GM12801 (cell line): ENCODE data around the gene PTCHD4.

ENCODE experiments used
- CTCF ChIP-seq: IDR thresholded peaks from one replicate; pipeline ENCODE4 v1.5.1; 2011; ENCODE audit warnings: control low read depth; ENCODE audit not compliant: insufficient read length; ENCODE audit errors: extremely low read depth

The PTCHD4 gene

DNA sequence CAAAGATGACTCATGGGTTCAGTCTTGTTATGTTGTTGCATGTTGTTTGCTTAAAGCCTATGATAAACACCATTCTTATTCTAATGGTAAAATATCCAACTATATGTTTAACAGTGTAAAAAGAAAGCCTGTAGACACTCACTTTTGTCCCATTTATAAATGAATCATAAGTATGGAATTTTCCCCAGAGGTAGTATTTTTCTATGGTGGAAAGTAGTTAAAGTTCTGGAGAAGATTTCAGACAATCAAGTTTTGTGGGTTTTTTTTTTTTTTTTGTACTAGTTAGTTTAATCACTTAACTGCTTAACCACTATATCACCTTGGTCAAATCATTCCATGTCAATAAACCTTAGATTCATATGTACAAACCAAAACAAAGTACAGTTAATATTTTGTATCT is 35.8 kb downstream of the PTCHD4 start:
- TF ChIP-seq CTCF, result no peak

- no peak for TF ChIP-seq CTCF
Observed at GRCh38 chr6:48073976-48074767, 36.8 kb downstream of the PTCHD4 start.

DNA sequence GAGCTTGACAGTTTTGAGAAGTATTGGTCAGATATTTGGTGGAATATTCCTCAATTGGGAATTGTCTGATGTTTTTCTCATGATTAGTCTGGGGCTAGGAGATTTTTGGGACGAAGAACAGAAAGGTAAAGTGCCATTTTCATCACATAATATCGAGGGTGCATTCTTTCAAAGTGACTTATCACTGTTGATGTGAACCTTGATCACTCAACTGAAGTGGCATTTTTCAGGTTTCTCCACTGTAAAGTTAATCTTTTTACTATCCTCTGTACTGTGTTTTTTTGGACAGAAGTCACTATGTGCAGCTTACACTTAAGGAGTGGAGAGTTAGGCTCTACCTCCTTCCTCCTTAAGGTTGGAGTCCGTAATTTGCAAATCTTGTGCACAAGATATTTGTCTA is 39.2 kb downstream of the PTCHD4 start:
- no peak for TF ChIP-seq CTCF

GRCh38 chr6:48069280-48069679 is 41.7 kb downstream of the PTCHD4 start:
- no peak for TF ChIP-seq CTCF

DNA sequence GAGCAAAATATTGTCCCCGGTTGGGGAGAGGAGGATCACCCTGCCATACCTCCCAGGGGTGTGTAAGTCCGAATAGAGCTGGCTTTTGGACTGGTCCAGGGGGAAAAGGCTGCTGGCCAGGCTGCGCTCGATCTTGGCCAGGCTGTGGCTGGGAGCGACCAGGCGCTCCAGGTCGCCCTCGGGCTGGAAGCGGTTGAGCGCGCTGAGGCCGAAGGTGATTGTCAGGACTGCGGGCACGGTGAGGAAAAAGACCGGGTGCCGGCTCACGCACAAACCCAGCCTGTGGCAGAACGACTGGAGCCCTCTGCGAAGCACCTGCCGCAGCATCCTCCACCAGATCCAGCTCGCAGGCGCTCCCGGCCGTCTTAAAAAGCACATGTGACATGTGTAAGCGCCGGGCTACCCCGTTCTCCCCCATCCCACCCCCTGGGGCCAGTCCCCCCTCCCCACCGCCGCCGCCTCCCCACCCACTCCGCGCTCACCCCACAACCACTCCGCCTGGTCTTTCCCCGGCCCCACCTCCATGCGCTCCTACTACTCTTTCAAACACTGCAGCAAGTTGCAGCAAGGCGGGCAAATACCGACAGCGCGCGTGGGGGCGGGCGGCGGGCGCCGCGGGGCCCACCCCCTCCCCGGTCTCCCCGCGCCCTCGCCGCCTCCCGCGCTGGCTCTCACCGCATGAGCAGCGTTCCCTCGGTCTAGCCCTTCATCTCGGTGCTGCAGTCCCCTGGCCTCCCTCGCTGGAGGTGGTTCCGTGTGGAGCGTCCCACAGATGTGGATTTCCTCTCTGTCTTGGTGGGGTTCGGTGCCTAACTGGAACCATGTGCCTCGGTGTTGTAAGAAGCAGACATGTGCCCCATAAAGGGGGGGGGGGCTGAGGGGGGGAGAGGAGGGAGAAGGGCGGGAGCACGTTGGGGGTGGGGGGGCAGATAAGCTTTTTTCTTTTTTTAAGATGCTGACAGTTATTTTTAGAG is 42.4 kb downstream of the PTCHD4 start:
- no peak for TF ChIP-seq CTCF

DNA sequence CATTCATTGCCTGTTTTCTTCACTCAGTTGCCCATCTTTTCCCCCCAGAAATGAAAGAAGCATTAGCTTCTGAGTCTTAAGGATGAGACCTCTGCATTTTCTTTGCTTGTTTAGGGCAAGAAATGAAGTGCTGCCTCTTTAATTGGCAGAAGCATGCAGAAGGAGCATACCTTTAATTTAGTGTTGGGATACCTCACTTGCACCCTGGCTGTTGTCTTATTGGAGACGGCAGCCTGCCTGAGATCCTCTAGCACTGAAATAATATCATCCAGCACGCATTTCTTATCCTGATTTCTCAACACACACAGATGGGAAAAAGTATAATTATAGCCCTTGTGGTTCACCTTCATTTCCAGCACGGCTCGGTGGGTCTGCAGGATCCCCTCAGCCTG is 43.1 kb downstream of the PTCHD4 start:
- no peak for TF ChIP-seq CTCF

- no peak for TF ChIP-seq CTCF
Observed at GRCh38 chr6:48067148-48067712, 43.8 kb downstream of the PTCHD4 start.
